Hippocampal formation (tissue), 2 donors: ENCODE data around the gene OPN1MW2.
"Not testable (repeated sequence)": the region's sequence is repeated elsewhere in the genome, so short reads cannot be mapped to it uniquely, and the experiment has no call there.

Source experiments
- DNase-seq, 2 donors: peaks; one replicate each; lab custom pipeline; 2025; lab: John Stamatoyannopoulos, UW

Gene OPN1MW2

DNA sequence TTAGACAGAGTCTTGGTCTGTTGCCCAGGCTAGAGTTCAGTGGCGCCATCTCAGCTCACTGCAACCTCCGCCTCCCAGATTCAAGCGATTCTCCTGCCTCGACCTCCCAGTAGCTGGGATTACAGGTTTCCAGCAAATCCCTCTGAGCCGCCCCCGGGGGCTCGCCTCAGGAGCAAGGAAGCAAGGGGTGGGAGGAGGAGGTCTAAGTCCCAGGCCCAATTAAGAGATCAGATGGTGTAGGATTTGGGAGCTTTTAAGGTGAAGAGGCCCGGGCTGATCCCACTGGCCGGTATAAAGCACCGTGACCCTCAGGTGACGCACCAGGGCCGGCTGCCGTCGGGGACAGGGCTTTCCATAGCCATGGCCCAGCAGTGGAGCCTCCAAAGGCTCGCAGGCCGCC is at the start of gene OPN1MW2:
Gene OPN1MW2 (plus strand): TSS at position 301 of the 400 bp plus-strand sequence. CDS start 60 bp downstream, at position 361.
- not testable (repeated sequence) for DNase-seq

DNA sequence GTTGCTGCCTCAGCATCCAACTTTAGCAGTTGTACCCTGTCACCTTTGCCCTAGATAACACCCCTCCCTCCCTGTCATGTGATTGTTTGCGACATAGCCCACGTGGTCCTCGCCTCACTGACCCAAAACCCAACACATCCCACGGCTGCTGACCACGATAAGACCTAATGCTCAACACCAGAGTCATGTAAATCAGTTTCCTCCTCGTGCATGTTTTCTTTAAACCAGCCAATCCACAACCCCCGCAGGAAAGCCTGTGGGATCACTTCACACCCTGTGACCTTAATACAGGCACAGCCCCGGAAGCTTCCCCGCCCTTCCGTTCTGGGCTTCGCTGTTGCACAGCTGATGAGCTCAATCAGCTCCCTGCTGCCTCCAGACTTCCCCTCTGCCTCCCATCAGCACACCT is 47.0 kb upstream of the OPN1MW2 start:
- not testable (repeated sequence) for DNase-seq

DNA sequence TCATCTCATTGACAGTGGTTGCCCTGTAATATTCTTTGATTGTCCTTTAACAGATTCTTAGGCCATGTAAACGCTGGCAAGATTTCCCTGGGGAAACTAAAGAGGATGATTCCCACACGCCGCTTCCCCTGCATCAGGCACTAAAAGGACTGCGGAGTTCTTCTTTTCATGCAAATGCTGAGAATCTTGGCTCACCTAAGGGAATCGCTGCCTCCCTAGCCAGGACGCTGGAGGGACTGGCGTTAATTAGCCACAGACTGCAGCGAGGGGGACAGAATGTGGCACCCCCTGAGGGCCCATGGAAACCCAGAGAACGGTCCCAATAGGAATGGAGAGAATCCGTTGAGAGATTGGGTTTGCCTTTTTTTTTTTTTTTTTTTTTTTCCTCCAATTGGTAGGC is 45.2 kb upstream of the OPN1MW2 start:
- DNase-seq = not testable (repeated sequence)

DNA sequence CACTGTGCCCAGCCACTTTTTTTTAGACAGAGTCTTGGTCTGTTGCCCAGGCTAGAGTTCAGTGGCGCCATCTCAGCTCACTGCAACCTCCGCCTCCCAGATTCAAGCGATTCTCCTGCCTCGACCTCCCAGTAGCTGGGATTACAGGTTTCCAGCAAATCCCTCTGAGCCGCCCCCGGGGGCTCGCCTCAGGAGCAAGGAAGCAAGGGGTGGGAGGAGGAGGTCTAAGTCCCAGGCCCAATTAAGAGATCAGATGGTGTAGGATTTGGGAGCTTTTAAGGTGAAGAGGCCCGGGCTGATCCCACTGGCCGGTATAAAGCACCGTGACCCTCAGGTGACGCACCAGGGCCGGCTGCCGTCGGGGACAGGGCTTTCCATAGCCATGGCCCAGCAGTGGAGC is 37.3 kb upstream of the OPN1MW2 start, which contains the start of gene OPN1MW:
Gene OPN1MW (plus strand): TSS at position 301 of the 400 bp plus-strand sequence. CDS start 82 bp downstream, at position 383.
- DNase-seq = not testable (repeated sequence)

DNA sequence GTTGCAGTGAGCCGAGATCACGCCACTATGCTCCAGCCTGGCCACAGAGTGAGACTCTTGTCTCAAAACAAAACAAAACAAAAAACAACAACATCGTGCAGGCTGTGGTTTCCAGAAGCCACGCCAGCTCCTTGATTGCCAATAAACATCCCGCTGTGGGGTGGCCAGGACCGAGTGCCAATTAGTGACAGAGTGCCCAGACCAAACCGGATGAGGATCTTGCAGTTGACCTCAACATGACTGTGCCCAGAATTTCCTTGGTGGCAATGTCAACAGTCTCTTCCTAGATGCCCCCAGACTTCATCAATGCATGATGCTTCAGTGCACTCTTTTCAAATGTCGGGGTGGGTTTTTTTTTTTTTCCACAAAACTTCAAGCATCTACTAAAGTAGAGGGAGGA is 35.8 kb upstream of the OPN1MW2 start:
- DNase-seq = not testable (repeated sequence)

DNA sequence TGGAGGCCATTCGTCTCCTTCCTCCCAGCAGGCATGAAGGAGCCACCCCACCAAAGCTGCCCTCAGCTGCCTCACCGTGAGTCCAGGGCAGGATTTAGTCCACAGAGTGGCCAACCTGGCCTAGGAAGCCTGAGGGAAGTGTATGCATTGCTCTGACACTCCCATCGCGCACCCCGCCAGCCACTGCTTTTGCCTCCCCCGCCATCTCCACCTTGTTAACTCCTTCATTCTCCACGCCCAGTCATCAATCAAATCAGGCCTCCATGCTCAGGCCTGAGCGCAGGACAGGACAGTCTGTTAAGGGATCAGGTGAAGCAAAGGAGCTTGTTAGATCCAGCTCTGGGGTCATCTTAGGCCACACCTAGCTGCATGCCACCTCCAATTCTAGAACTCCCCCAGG is 26.7 kb upstream of the OPN1MW2 start:
- DNase-seq = not testable (repeated sequence)

DNA sequence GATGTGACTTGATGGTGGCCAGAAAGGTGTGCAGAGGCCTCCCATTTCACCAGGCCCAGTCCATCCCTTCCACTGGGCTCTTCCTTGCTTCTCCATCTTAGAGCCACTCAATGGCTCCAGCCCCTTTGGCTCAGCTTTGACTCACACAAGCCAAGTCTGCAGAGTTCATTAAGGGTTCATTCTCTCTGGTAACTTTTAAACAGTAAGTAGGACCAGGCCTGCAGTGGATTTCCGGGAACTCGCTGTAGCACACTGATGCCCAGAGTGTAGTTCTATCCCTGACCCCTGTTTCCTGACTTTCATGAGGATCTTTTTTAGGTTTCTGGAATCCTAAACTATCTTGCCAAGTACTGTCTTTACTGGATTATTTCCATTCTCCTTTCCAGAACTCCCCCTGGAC is 25.2 kb upstream of the OPN1MW2 start:
- not testable (repeated sequence) for DNase-seq

DNA sequence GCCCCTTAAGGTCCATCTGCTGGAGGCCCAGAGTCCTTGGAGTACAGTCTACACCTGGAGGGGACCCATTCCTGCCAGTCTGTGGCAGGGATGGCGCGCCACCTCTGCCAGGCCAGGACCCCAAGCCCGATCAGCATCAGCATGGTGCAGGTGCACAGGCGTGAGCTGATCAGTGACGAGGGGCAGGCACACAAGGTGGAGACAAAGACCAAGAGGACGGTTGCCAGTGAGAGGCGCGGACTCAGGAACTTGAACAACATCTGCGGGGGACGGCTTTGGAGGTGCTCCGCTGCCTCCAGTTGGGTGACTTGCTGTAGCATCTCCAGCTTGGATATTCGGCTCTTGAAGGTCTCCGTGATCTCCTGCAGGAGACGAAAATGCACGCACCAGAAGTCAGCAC is 23.1 kb upstream of the OPN1MW2 start:
- not testable (repeated sequence) for DNase-seq

DNA sequence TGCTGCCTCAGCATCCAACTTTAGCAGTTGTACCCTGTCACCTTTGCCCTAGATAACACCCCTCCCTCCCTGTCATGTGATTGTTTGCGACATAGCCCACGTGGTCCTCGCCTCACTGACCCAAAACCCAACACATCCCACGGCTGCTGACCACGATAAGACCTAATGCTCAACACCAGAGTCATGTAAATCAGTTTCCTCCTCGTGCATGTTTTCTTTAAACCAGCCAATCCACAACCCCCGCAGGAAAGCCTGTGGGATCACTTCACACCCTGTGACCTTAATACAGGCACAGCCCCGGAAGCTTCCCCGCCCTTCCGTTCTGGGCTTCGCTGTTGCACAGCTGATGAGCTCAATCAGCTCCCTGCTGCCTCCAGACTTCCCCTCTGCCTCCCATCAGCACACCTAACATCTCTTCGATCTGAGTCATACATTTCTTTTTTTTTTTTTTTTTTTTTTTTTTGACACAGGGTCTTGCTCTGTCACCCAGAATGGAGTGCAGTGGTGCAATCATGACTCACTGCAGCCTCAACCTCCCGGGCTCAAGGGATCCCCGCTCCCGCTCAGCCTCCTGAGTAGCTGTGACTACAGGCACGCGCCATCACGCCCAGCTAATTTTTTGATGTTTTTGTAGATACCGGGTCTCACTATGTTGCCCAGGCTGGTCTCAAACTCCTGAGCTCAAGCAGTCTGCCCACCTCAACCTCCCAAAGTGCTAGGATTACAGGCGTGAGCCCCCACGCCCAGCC is 9.7 kb upstream of the OPN1MW2 start:
- not testable (repeated sequence) for DNase-seq

DNA sequence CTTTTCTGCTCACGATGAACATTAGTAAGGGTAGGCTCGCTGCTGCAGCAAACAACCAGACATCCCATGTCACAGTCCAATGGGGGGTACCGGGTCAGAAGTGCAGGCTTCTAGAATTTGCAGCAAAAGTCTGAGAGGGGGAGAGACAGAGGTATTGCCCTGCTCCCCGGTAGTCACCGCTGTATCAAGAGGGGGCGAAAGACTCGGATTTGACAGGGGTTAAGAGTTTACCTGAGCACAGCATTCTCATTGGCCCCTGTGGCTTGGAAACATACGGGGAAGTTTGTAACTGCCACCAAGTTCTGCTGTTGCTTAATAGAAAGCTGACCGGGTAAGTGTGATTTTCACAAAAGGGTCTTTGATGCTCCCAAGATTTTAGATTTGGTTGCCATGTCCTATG is 8.5 kb upstream of the OPN1MW2 start:
- not testable (repeated sequence) for DNase-seq

DNA sequence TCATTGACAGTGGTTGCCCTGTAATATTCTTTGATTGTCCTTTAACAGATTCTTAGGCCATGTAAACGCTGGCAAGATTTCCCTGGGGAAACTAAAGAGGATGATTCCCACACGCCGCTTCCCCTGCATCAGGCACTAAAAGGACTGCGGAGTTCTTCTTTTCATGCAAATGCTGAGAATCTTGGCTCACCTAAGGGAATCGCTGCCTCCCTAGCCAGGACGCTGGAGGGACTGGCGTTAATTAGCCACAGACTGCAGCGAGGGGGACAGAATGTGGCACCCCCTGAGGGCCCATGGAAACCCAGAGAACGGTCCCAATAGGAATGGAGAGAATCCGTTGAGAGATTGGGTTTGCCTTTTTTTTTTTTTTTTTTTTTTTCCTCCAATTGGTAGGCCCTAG is 8.1 kb upstream of the OPN1MW2 start:
- not testable (repeated sequence) for DNase-seq

DNA sequence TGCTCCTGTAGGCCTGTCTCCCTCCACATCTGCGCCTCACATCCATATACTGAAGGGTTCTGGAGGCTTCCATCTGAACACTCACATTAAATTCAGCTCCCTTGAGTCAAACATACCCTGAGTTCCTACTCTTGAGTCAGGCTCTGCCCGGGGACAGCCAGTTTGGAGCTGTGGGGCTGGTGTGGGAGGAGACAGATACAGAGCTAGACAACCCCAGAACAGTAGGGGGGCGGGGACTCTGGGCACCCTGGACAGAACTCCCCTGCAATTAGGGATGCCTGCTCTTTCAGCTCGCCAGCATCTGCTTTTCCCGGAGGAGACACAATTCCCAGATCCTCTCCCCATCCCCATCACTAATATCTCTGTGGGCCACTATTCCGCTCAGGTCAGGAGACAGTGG is 5.7 kb downstream of the OPN1MW2 start:
- DNase-seq = not testable (repeated sequence)

DNA sequence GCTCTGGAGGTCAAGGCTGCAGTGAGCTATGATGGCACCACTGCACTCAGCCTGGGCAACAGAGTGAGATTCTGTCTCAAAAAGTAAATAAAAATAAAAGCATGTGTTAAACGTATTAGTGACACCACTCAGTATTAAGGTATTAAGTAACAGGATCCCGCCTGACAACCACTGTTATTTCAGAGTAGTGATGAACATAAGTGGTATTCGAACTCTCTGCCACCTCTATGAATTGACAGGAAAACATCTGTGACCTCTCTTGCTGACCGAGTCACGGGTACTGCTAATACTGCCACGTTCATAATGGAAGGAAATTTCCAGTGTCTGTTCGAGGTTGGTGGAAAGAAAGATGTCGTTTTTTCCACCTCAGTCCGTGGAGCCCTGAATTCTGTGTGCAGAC is 7.2 kb downstream of the OPN1MW2 start:
- DNase-seq = not testable (repeated sequence)

DNA sequence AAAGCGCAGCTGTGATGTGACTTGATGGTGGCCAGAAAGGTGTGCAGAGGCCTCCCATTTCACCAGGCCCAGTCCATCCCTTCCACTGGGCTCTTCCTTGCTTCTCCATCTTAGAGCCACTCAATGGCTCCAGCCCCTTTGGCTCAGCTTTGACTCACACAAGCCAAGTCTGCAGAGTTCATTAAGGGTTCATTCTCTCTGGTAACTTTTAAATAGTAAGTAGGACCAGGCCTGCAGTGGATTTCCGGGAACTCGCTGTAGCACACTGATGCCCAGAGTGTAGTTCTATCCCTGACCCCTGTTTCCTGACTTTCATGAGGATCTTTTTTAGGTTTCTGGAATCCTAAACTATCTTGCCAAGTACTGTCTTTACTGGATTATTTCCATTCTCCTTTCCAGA is 11.9 kb downstream of the OPN1MW2 start:
- not testable (repeated sequence) for DNase-seq

DNA sequence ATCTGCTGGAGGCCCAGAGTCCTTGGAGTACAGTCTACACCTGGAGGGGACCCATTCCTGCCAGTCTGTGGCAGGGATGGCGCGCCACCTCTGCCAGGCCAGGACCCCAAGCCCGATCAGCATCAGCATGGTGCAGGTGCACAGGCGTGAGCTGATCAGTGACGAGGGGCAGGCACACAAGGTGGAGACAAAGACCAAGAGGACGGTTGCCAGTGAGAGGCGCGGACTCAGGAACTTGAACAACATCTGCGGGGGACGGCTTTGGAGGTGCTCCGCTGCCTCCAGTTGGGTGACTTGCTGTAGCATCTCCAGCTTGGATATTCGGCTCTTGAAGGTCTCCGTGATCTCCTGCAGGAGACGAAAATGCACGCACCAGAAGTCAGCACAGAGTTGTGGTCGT is 14.1 kb downstream of the OPN1MW2 start:
- DNase-seq = not testable (repeated sequence)

DNA sequence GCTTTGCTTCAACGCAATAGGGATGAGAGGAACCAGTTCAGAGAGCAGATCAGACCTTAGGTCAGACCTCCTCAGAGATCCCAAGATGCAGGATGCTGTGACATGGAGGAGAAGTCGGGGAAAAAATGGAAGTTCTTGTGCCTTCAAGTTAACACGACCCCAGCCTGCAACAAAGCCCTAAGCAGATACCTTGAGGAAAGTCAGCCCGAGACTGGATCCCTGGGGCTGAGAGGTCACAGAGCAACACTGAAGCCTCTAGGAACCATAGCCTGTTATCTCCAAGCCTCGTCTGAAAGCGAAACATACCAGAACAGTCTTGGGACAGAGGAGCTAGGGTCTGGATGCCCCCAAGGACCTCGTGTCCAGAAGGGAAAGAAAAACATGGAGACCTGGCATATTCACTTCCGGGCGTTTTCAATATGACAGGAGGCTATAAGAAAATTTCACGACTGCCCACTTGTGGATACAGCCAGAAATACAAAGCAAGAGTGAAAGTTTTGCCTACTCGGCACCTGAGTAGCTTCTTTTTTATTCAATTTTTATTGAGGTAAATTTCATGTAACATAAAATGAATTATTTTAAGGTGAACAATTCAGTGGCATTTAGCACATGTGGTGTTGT is 19.5 kb downstream of the OPN1MW2 start:
- DNase-seq = not testable (repeated sequence)

DNA sequence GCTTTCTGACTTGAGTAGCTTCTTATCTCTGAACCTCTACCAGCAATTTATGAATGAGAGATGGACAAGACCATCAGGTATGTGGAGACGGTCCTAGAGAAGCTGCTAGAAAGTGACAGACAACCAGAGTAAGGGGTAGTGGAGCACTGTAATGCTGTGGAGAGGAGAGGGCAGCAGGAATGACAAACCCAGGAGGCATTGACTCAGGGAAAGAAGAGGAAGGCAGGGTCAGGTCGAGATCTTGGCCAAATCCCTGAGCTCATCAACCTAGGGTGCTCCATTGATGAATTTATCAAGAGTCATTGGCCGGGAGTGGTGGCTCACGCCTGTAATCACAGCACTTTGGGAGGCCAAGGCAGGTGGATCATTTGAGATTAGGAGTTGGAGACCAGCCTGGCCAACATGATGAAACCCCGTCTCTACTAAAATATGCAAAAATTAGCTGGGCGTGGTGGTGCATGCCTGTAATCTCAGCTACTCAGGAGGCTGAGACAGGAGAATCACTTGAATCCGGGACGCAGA is 20.5 kb downstream of the OPN1MW2 start:
- DNase-seq = not testable (repeated sequence)

DNA sequence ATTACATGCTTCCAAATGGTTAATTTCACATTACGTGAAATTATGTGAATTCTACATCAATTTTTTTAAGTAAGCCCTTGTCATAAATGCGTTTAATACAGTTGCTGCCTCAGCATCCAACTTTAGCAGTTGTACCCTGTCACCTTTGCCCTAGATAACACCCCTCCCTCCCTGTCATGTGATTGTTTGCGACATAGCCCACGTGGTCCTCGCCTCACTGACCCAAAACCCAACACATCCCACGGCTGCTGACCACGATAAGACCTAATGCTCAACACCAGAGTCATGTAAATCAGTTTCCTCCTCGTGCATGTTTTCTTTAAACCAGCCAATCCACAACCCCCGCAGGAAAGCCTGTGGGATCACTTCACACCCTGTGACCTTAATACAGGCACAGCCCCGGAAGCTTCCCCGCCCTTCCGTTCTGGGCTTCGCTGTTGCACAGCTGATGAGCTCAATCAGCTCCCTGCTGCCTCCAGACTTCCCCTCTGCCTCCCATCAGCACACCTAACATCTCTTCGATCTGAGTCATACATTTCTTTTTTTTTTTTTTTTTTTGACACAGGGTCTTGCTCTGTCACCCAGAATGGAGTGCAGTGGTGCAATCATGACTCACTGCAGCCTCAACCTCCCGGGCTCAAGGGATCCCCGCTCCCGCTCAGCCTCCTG is 28.0 kb downstream of the OPN1MW2 start:
- DNase-seq = not testable (repeated sequence)

DNA sequence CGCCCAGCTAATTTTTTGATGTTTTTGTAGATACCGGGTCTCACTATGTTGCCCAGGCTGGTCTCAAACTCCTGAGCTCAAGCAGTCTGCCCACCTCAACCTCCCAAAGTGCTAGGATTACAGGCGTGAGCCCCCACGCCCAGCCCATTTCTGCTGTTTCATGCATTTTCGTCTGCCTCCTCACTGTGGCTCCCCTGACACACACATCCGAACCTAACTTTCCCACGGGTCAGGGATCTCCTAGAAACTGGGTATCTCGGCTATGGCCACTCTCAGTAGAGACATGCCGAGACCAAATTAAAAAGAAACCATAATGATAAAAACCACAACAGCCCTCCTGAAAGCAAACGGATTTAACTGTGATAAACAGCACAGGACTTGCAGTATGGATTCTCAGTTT is 28.5 kb downstream of the OPN1MW2 start:
- DNase-seq = not testable (repeated sequence)

DNA sequence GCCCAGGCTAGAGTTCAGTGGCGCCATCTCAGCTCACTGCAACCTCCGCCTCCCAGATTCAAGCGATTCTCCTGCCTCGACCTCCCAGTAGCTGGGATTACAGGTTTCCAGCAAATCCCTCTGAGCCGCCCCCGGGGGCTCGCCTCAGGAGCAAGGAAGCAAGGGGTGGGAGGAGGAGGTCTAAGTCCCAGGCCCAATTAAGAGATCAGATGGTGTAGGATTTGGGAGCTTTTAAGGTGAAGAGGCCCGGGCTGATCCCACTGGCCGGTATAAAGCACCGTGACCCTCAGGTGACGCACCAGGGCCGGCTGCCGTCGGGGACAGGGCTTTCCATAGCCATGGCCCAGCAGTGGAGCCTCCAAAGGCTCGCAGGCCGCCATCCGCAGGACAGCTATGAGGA is 37.7 kb downstream of the OPN1MW2 start, which contains the start of gene OPN1MW3:
Gene OPN1MW3 (plus strand): TSS at position 301 of the 400 bp plus-strand sequence. CDS start 38 bp downstream, at position 339.
- not testable (repeated sequence) for DNase-seq

DNA sequence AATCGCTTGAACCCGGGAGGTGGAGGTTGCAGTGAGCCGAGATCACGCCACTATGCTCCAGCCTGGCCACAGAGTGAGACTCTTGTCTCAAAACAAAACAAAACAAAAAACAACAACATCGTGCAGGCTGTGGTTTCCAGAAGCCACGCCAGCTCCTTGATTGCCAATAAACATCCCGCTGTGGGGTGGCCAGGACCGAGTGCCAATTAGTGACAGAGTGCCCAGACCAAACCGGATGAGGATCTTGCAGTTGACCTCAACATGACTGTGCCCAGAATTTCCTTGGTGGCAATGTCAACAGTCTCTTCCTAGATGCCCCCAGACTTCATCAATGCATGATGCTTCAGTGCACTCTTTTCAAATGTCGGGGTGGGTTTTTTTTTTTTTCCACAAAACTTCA is 39.2 kb downstream of the OPN1MW2 start:
- DNase-seq = not testable (repeated sequence)

DNA sequence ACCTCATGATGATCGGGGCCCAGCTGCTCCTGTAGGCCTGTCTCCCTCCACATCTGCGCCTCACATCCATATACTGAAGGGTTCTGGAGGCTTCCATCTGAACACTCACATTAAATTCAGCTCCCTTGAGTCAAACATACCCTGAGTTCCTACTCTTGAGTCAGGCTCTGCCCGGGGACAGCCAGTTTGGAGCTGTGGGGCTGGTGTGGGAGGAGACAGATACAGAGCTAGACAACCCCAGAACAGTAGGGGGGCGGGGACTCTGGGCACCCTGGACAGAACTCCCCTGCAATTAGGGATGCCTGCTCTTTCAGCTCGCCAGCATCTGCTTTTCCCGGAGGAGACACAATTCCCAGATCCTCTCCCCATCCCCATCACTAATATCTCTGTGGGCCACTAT is 43.5 kb downstream of the OPN1MW2 start:
- DNase-seq = not testable (repeated sequence)
